Upper lobe of left lung (tissue), 4 donors: ENCODE data around the gene XRRA1.

Experiments used
- CTCF ChIP-seq, 6 experiments: fragments of 450-650 bp in 4 of 6; fragments of 200-600 bp in 2 of 6; sonication (generic) in 2 of 6; IDR thresholded peaks; one replicate each; pipeline ENCODE4 v1.5.1; 2016 to 2019; ENCODE audit warnings: antibody characterized with exemption in 6 of 6
- EP300 ChIP-seq, 4 donors: sonication (generic); formaldehyde crosslinking; IDR thresholded peaks; one replicate each; pipeline ENCODE4 v1.5.1; 2017; ENCODE audit warnings: antibody characterized with exemption in 4 of 4, control low read depth in 2 of 4
- POLR2A ChIP-seq, 4 donors: fragments of 450-650 bp; IDR thresholded peaks; one replicate each; pipeline ENCODE4 v1.5.1; 2016 to 2017; ENCODE audit warnings: antibody characterized with exemption in 4 of 4, mild to moderate bottlenecking in 2 of 4
- POLR2AphosphoS5 ChIP-seq, 2 donors: sonication (generic); formaldehyde crosslinking; IDR thresholded peaks; one replicate each; pipeline ENCODE4 v1.5.1; 2017; ENCODE audit warnings: antibody characterized with exemption in 2 of 2

- TF ChIP-seq POLR2AphosphoS5 (IDR thresholded peaks at IDR 0.05) = no peak
- no peak for TF ChIP-seq CTCF (IDR thresholded peaks at IDR 0.05)
- no peak for TF ChIP-seq EP300 (IDR thresholded peaks at IDR 0.05)
- no peak for TF ChIP-seq POLR2A (IDR thresholded peaks at IDR 0.05)
These were observed 22.5 kb upstream of the XRRA1 start for GRCh38 chr11:74971424-74971823.
